ENCODE results near the gene SFXN5. TPM values are rescaled to one million over a fixed set of nuclear protein-coding genes. Genes with fewer than 3 reads are reported as not detected.

Gene SFXN5
- total RNA-seq, 1 donor from 2014 or later, result 14.9 TPM

DNA sequence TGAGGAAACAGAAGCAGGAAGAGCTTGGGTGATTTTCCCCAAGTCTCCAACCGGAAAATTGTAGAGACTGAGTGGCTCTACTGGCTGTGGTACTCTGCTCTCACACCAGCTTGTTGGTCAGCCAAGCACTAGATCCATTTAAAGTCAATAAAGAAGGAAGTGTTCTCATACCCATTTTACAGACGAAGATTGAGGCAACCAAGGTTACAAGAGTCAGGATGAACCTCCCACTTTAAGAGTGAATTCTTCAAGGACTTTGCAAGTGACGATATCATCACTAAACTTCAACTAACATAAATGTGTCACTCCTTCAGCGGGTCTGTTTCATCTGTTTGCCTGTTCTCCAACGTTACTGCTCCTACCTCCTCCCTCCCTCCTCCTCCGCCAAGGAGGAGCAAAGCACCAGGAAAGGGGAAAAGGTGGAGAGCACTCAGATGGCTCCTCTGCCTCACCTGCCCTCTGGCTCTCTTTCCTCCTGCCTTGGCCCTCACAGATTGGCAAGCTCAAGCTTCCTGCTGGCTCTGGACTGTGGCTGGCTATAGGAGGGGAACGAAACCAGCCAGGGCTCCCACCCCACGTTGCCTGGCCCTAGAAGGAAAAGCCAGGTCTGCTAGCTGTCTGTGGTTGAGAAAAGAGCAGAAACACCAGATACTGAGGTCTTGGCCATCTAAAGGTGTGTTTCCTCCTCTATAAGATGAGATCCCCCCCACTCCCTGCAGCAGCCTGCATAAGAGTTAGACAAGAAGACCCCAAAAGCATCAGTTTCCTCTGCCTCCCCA is 44.9 kb upstream of the SFXN5 start:
- H3K27ac ChIP-seq (ENCODE audit: low read depth, low read length), result no peak overlapping the region
- H3K79me2 ChIP-seq (ENCODE audit: insufficient read depth, low read length), result peaks cover 13% of the 10 kb centered on the region
- no peaks in the 10 kb centered on the region for H3K27me3 ChIP-seq (ENCODE audit: insufficient read depth, low read length)
- H3K36me3 ChIP-seq (ENCODE audit: insufficient read depth, low read length), result no peaks in the 10 kb centered on the region
- H3K9ac ChIP-seq (ENCODE audit: low read length), result no peak overlapping the region
- Mint-ChIP-seq H3K27ac (ENCODE audit: unreplicated experiment) (no peak overlapping the region), H3K27me3 (ENCODE audit: low read depth, unreplicated experiment) (peaks cover 8% of the 10 kb centered on the region), H3K36me3 (ENCODE audit: low read depth, unreplicated experiment) (no peaks in the 10 kb centered on the region), H3K9me3 (ENCODE audit: unreplicated experiment) (no peaks in the 10 kb centered on the region), H3K4me3 (ENCODE audit: unreplicated experiment) (no peak overlapping the region), H3K4me1 (ENCODE audit: low read depth, unreplicated experiment) (peaks cover 5% of the 10 kb centered on the region)
- no peak overlapping the region for H2AFZ ChIP-seq (ENCODE audit: low read depth, low read length)
- H4K20me1 ChIP-seq (ENCODE audit: insufficient read depth, low read length), result peaks cover 7% of the 10 kb centered on the region
- no peak overlapping the region for H3K4me2 ChIP-seq (ENCODE audit: low read length)
- FAIRE-seq (no peak), DNase-seq (ENCODE audit: low read depth) (no peak)
- H3K9me3 ChIP-seq (ENCODE audit: insufficient read depth, low read depth, low read length), result no peaks in the 10 kb centered on the region
- no peak overlapping the region for H3K4me3 ChIP-seq (ENCODE audit: insufficient read depth, low read depth, low read length)
- peaks cover 4% of the 10 kb centered on the region for H3K4me1 ChIP-seq (ENCODE audit: insufficient read depth, low read length)
- no peak for TF ChIP-seq EZH2 (IDR thresholded peaks at IDR 0.05; ENCODE audit: insufficient read depth, low read length)
- TF ChIP-seq, protein P1, sequence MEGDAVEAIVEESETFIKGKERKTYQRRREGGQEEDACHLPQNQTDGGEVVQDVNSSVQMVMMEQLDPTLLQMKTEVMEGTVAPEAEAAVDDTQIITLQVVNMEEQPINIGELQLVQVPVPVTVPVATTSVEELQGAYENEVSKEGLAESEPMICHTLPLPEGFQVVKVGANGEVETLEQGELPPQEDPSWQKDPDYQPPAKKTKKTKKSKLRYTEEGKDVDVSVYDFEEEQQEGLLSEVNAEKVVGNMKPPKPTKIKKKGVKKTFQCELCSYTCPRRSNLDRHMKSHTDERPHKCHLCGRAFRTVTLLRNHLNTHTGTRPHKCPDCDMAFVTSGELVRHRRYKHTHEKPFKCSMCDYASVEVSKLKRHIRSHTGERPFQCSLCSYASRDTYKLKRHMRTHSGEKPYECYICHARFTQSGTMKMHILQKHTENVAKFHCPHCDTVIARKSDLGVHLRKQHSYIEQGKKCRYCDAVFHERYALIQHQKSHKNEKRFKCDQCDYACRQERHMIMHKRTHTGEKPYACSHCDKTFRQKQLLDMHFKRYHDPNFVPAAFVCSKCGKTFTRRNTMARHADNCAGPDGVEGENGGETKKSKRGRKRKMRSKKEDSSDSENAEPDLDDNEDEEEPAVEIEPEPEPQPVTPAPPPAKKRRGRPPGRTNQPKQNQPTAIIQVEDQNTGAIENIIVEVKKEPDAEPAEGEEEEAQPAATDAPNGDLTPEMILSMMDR (IDR thresholded peaks at IDR 0.05; ENCODE audit: insufficient read depth, low read depth, low read length), result no peak

DNA sequence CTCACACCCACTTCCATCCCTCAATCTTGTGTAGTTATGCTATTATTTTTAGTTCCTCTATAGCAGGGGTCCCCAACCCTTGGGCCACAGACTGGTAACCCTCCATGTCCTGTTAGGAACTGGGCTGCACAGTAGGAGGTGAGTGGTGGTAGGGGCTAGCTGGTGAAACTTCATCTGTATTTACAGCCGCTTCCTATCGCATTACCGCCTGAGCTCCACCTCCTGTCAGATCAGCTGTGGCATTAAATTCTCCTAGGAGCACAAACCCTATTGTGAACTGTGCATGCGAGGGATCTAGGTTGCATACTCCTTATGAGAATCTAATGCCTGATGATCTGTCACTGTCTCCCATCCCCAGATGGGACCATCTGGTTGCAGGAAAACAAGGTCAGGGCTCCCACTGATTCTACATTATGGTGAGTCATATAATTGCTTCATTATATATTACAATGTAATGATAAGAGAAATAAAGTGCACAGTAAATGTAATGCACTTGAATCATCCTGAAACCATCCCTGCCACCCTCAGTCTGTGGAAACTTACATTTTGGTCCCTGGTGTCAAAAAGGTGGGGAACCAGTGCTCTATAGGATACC is 42.9 kb upstream of the SFXN5 start:
- Mint-ChIP-seq H3K27ac (ENCODE audit: unreplicated experiment) (peak overlapping the region; percentile 62), H3K4me1 (ENCODE audit: low read depth, unreplicated experiment) (peaks cover 10% of the 10 kb centered on the region), H3K4me3 (ENCODE audit: unreplicated experiment) (peak overlapping the region; percentile 67), H3K27me3 (ENCODE audit: low read depth, unreplicated experiment) (peaks cover 4% of the 10 kb centered on the region), H3K36me3 (ENCODE audit: low read depth, unreplicated experiment) (peaks cover 2% of the 10 kb centered on the region), H3K9me3 (ENCODE audit: unreplicated experiment) (no peaks in the 10 kb centered on the region)
- DNase-seq (ENCODE audit: low read depth) (no peak), FAIRE-seq (no peak)
- peaks cover 33% of the 10 kb centered on the region for H3K79me2 ChIP-seq (ENCODE audit: insufficient read depth, low read length)
- H3K27me3 ChIP-seq (ENCODE audit: insufficient read depth, low read length), result no peaks in the 10 kb centered on the region
- H3K4me2 ChIP-seq (ENCODE audit: low read length), result no peak overlapping the region
- H3K4me1 ChIP-seq (ENCODE audit: insufficient read depth, low read length), result peaks cover 20% of the 10 kb centered on the region
- no peak overlapping the region for H2AFZ ChIP-seq (ENCODE audit: low read depth, low read length)
- no peak for TF ChIP-seq EZH2 (IDR thresholded peaks at IDR 0.05; ENCODE audit: insufficient read depth, low read length)
- TF ChIP-seq, protein P1 (IDR thresholded peaks at IDR 0.05; ENCODE audit: insufficient read depth, low read depth, low read length), result no peak
- H4K20me1 ChIP-seq (ENCODE audit: insufficient read depth, low read length), result peaks cover 27% of the 10 kb centered on the region
- no peaks in the 10 kb centered on the region for H3K36me3 ChIP-seq (ENCODE audit: insufficient read depth, low read length)
- peak overlapping the region; percentile 96 for H3K27ac ChIP-seq (ENCODE audit: low read depth, low read length)
- H3K9me3 ChIP-seq (ENCODE audit: insufficient read depth, low read depth, low read length), result no peaks in the 10 kb centered on the region
- H3K4me3 ChIP-seq (ENCODE audit: insufficient read depth, low read depth, low read length), result no peak overlapping the region
- H3K9ac ChIP-seq (ENCODE audit: low read length), result no peak overlapping the region
